GM19193 (cell line): ENCODE results near the gene GNS.

Experiments
- POLR2A ChIP-seq: IDR thresholded peaks from 4 replicates; pipeline ENCODE4 v1.6.1; 2011; ENCODE audit not compliant: insufficient read depth, insufficient read length; ENCODE audit errors: extremely low read depth

Gene GNS

DNA sequence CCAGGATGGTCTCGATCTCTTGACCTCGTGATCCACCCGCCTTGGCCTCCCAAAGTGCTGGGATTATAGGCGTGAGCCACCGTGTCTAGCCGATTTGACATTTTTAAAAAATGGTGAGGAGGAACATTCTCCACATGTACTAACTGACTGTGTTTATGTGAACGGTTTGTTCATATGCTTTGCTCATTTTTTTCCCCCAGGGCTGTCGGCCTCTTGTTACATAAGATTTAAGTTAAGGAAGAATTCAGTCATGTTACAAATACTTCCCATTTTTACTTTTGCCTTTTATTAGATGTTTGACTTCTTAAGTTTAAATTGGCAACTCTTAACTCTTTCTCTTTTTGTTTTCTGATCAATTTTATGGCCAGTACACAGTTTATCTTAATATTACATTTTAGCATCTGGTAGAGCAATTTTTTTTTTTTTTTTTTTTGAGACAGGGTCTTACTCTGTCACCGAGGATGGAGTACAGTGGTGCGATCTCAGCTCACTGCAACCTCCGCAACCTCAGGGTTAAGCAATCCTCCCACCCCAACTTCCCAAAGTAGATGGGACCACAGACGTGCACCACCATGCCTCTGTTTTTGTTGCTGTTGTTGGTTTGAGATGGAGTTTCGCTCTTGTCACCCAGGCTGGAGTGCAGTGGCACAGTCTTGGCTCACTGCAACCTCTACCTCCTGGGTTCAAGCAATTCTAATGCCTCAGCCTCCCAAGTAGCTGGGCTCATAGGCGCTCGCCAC lies 9.6 kb downstream of the GNS start:
- TF ChIP-seq POLR2A: no peak

- no peak for TF ChIP-seq POLR2A
These were observed 11.5 kb downstream of the GNS start for GRCh38 chr12:64747695-64748094.

- no peak for TF ChIP-seq POLR2A
These were observed 12.5 kb downstream of the GNS start for GRCh38 chr12:64746663-64747062.

- no peak for TF ChIP-seq POLR2A
These were observed 13.2 kb downstream of the GNS start for GRCh38 chr12:64745980-64746379.

- TF ChIP-seq POLR2A: no peak
These were observed 13.9 kb downstream of the GNS start for GRCh38 chr12:64745259-64745807.

DNA sequence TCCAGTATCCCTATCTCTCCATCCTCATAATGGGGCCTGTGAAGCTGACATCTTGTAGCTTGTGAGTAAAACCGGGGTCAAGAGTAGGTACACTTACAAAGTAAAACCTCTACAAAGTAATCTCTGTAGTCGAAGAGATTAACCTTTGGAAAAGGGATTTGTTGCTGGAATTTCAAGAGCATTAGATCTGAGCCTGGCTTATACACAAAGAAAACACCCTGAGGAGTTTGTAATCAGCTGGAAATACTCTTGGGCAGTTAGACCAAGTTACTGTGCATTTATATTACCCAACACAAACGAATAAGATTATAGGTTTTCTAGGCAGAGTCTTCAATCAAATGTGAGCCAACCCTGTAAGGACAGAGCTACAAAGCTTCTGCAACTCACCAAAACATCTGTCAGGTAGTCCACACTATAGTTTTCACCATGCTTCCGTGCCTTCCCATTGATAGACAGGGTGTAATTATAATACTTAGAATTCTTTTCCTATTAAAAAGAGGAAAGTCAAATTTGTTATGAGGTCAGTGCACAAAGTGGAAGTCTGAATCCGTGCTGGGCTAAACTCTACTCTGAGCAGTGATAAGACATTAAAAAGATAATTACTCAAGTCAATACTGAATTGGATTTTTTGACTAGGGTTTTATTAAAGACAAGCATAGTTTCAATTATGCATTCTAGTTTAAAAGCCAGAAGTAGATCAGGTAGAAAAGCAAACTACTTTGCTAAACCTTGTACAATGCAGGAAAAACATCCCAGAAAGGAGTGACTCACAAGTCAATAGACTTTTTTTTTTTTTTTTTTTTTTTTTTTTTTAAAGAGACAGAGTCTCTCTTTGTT lies 14.6 kb downstream of the GNS start:
- no peak for TF ChIP-seq POLR2A

DNA sequence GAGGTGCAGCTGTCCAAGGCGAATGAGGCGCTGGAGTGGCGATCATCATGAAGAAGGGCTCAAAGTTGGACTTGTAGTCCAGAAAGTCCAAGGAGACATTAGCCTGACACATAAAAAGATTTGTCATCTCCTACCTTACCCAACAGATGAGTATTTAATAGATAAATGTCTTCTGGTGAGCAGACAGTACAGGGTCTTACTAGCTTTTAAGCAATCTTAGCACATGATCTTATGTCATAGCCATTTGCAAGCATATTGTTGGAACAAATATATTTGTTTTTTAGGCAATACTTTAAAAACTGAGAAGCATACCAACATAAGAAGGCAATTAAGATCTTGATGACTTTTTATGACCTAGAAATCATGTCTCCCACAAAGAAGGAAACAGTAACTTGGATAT lies 16.0 kb downstream of the GNS start:
- TF ChIP-seq POLR2A: no peak

- no peak for TF ChIP-seq POLR2A
These were observed 16.8 kb downstream of the GNS start for GRCh38 chr12:64742416-64742815.

DNA sequence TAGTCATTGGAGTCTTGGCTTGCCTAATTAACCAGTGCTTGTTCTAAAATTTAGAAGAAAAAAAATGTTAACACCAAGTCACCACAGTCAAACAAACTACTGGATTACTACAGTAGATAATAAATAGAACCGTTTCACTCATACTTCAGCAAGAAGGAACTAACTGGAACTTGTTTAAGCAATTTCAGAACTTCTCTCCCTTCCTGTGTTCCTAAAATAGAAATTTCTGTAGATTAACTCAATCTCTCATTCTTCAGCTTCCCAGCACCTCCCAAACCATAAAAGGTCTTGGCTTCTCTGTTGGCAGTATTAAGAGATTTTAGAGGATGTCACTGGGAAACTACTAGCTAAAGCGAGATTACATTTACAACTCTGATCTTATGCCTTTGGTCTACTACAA lies 18.6 kb downstream of the GNS start:
- TF ChIP-seq POLR2A: no peak

DNA sequence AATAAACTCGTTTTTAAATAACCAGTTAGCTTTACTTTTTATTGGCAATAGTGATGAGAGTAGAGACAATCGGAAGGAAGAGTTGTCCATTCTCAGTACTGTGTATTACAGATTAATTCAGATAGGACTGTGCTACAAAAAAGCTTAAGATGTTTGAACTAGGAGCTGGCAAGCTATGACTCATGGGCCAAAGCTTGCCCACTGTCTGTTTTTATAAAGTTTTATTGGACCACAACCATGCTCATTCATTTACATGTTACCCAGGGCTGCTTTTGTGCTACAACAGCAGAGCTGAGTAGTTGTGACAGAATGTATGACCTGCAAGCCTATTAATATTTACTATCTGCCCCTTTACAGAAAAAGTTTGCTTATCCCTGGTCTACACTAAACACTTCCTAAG lies 19.4 kb downstream of the GNS start:
- no peak for TF ChIP-seq POLR2A

DNA sequence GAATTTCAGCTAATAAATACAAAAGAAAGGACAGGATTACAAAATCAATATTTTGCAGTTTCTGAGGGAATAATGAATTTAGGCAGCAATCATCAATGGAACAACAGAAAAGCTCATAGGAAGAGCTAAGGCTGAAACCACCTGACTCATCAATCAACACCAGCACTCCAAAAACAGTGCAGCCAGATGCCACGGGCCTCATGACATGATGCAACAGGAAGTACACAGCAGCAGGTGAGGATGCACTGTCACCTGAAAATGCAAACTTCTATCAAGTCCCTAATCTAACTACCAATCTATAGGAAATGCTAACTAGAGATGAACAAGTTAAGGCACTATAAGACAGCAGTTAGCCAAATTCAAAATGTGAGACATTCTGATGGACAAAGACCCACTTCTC lies 21.7 kb downstream of the GNS start:
- no peak for TF ChIP-seq POLR2A

DNA sequence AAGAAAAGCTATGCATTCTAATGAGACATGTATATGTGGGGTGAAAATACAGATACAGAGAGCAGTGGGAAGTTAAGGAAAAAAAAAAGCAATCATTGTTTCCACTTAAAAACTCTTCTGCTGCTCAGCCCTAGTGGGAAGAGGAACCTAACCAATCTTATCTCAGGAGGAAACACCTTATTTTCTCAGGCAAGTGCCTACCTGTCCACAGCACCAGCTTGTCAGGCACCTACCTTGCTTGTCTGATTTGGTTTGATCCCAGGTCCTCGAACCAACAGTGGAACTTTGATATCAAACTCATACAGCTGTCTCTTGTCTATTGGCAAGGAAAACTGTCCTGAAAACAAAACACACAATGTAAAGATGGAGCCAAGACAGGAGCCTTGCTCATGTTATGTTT lies 22.4 kb downstream of the GNS start:
- TF ChIP-seq POLR2A: no peak

GRCh38 chr12:64735442-64735841 lies 23.8 kb downstream of the GNS start:
- no peak for TF ChIP-seq POLR2A

GRCh38 chr12:64733857-64734256 lies 25.3 kb downstream of the GNS start:
- no peak for TF ChIP-seq POLR2A

DNA sequence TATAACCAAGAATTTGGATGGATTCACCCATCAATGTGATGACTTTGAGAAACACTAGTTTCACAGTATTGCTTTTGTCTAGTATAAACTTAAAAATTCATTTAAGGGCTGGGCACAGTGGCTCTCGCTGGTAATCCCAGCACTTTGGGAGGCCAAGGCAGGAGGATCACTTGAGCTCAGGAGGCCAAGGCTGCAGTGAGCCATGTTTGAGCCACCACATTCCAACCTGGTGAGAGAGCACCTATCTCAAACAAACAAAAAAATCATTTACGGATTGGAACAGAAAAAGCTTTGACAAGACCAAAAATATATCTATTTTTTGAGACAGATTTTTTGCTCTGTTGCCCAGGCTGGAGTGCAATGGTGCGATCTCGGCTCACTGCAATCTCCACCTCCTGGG lies 27.5 kb downstream of the GNS start:
- no peak for TF ChIP-seq POLR2A

- no peak for TF ChIP-seq POLR2A
These were observed 28.6 kb downstream of the GNS start for GRCh38 chr12:64730588-64730969.
